HG03378 (cell line): ENCODE data around the gene UMAD1.
"Not testable (repeated sequence)": the region's sequence is repeated elsewhere in the genome, so short reads cannot be mapped to it uniquely, and the experiment has no call there.

Experiments used
- ATAC-seq: cut with Tn5 transposase; IDR thresholded peaks from one replicate; pipeline ENCODE4 v1.9.1; 2021; ENCODE audit warnings: mild to moderate bottlenecking, moderate library complexity; ENCODE audit not compliant: unreplicated experiment

Gene UMAD1

DNA sequence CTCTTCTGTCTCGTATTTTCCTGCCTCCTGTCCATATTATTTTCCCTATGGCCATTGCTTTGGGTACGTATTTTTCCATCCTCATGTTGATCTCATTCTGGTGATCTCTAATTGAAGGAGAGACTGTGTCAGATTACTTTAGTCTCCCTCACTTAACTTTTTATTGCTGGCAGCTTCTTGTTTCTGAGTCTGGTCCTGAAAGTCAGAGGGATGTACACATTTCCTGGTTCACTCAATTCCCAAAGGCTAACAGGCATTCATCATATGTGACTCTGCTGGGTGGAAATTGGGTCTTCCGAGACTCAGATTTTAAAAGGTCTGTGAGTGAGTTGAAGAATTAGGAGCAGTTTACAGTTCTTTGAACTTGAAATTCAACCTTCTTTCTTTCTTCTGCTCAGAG is 10.9 kb downstream of the UMAD1 start:
- no peak for ATAC-seq

DNA sequence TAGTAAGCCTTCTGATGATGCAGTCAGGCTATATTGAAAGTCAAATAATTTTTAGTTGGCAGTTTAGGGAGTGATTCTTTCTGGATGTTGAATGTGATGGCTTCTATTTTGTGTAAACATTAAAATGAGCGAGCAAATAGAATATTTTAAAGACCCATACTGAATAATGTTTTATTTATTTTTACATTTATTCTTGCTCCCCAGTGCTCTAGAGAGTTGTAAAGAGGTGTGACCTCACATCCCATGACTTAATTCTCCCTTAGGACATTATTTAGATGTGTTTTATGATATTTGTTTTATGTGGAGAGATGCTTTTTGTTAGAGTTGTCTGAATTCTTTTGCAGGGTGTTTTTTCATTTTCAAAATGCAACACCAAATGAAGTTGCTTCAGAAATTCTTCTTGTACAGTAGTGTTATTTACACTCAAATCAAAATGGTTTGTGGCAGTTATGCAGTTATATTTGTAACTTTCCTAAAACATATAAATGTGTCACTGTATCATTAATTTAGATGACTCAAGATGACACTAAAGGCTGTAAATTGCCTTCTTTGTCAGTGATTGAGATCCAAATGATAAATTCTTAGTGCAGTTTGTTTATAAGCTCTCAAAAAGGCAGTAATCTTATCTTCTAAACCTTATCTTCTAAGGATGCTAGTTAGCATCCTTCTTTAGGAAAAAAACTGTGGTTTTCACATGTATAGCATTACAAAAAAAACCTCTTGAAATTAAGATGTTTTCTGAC is 12.4 kb downstream of the UMAD1 start:
- ATAC-seq, result no peak

DNA sequence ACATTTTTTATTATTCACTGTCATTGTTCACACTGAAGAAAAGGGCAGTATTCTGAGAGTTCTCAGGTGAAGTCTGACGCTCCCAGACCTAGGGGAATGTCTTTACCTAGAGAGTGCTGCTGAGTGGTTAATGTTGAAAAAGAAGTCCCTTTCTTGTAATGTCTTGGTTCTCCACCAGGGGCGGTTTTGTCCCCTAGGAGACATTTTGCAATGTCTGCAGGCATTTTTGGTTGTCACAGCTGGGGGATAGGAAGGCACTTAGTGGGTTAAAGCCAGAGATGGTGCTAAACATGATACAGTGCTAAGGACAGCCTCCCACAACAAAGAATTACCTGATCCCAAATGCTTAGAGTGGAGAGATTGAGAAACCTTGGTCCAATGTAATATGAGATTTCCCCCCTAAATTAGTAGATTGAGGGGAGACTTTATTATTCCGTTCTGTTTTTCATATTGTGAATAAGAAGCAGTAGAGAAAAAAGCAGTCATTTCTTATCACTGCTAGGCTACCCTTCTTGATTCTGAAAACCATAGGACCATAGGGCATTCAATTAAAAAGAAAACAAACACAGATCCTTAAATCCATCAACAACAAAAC is 13.1 kb downstream of the UMAD1 start:
- no peak for ATAC-seq

DNA sequence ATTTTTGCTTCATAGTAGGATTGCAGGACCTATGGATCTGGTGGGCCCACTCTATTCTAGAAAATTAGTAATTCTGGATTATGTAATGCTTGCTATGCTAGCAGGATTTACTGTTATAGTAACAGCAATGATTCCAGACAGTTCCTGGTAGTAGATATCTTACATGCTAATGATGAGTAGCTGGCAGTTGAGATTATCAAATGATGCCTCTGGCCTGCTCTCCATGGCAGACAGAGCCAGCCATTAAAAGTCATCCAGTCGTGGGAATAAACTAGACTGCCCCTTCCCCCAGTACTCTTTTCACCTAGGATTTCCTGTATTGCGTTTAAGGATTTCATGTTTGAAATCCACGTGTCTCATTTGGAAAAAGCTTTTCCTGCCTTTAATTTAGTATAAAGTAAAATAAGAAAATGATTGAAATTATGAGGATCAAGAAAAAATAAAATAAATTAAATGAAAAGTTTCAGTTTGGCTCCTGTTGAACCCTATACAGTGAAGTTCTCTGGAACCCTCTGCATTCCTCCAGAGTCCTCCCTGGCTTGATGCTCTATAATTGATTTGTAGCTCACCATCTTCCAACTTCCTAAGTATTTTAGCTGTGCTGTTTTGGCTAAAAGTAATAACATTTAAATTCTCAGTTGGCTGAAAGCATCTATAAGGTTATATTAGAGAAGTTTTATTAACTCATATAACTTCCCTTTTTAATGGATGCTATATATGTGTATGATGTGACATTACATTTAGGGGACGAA is 14.6 kb downstream of the UMAD1 start:
- no peak for ATAC-seq

DNA sequence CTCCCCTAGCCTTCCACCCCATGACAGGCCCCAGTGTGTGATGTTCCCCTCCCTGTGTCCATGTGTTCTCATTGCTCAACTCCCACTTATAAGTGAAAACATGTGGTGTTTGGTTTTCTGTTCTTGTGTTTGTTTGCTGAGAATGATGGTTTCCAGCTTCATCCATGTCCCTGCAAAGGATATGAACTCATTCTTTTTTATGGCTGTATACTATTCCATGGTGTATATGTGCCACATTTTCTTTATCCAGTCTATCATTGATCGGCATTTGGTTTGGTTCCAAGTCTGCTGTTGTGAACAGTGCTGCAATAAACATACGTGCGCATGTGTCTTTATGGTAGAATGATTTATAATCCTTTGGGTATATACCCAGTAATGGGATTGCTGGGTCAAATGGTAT is 15.9 kb downstream of the UMAD1 start:
- ATAC-seq, result not testable (repeated sequence)

DNA sequence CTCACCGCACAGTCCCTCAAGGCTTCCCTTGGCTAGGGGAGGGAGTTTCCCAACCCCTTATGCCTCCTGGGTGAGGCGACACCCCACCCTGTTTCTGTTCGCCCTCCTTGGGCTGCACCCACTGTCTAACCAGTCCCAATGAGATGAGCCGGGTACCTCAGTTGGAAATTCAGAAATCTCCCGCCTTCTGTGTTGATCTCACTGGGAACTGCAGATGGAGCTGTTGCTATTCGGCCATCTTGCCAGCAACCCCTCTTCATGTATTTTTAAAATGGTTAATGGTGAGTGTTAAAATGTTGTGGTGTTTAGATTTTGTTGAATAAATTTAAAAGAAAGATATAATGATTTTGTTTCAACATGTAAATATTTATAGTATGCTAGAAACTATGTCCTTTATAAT is 22.0 kb downstream of the UMAD1 start:
- ATAC-seq, result no peak

DNA sequence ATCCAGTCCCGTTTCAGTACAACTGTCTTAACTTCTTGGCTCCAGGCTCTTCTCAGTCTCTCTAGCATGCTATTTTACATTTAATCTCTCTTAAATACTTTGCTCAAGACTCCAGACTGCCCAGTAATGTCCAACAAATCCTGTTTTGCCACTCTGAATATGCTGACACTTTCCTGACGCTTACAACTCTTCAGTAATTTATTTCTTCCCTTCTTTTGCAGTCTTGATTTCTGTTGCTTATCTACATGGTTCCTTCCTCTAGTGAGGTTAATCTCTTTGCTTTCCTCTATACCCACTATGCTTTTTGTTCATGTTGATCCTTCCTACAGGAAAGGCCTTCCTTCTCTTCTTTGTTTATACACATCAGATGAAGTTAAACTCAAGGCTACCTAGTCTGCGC is 23.7 kb downstream of the UMAD1 start:
- no peak for ATAC-seq

DNA sequence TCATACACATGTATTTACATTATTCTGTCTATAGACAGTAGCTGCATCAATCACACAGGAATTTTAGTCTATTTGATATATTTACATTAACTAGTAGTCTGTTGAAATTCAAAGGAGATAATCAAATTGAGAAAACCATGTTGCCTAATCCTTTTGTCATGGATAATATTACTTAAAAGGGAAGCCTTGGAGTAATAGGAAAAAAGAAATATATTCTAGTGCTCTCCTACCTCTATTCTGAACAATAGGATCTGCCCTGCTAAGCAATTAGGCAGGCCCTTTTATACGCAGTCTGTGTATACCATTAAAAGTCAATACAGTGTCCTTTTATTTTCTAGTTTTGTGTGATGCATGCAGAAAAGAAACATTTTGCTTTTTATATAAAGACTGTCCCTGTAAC is 24.5 kb downstream of the UMAD1 start:
- no peak for ATAC-seq

DNA sequence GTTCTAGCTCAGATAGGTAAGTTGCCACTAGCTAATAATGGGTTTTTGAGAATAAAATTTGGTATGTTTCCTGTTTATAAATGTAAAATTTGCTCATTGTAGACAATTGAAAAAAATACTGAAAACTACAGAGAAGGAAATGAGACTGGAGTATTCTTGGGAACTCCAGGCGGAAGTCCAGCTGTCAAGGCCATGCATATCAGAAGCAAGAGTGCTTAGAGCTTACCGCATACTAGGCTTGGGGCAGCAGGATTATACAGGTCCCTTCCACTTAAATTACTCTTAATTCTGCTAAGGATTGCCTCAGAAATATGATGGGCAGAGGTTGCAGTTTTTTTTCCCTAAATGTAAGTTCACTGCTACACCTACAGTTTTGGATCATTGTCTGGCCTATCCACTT is 26.6 kb downstream of the UMAD1 start:
- no peak for ATAC-seq

DNA sequence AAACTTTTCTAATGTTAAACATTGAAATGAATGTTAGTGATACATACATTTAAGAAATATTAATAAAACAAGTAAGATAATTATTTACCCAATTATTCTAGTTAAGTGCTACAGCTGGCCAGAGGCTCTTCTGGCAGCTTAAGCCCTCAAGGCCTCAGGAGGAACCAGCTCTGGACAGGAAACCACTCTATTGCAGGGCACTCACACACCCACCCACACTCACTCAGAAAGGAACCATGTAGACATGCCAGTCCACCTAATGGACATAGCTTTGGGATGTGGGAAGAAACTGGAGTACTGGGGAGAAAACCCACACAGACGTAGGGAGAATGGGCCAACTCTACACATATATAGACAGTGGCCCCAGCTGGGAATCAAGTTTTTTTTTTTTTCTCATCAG is 28.2 kb downstream of the UMAD1 start:
- ATAC-seq, result no peak

DNA sequence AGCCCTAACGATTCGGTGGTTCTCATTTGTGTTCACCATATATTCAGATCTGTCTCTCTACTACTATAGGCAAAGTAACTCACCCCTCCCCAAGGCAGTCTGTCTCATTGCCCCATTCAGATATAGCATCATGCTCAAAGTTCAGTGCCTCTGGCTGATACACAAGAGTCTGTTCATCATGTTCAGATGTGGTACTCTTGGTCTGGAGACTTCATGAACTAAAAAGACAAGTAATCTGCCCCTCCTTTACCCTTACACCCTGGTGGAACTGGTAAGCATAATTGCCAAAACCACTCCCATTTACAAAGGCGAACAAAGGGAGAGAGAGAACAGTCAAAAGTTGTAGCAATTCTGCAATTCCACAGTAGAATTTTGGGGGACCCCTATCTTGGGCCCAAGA is 29.9 kb downstream of the UMAD1 start:
- no peak for ATAC-seq

DNA sequence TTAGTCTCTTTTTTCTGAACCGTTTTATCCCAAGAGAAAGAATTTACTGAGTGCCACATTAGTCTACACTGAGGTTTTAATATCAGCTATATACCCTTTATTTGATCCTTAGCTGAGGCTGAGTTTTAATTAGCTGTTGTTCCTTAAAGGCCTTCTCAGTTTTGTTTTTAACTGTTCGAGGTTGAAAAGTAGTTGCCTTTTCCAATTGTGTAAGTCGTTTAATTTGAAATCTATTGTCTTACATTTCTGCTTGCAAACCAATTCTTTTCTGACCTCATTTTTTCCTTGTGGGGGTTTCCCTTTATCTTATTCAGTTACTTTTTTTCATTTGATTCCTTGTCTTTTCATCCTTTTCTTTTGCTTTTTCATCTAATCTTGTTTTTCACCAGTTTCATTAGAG is 30.8 kb downstream of the UMAD1 start:
- no peak for ATAC-seq

DNA sequence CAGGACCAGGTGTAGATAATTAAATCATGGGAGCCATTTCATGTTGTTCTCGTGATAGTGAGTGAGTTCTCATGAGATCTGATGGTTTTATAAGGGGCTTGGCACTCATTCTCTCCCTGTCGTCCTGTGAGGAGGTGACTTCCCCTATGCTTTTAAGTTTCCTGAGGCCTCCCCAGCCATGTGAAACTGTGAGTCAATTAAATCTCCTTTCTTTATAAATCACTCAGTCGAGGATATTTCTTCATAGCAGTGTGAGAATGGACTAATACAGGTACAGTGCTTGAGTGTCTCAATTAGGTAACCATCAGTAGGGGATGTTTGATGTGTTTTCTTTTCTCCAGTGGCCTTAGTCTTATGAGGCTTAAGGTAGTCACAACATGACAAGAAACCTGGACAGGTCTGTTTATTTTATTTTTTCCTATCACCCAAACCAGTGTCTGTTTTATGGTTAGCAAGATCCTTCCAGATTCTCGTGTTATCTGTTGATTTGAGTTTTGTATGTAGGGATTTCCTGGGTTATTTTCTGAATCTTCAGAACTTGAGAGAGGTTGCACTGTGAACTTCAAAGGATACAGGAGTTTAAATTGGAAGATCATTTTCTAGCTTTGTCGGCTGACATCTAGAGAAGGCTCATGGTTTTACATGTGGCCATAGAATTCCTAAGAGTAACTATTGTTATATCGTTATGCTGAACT is 32.1 kb downstream of the UMAD1 start:
- ATAC-seq, result no peak

DNA sequence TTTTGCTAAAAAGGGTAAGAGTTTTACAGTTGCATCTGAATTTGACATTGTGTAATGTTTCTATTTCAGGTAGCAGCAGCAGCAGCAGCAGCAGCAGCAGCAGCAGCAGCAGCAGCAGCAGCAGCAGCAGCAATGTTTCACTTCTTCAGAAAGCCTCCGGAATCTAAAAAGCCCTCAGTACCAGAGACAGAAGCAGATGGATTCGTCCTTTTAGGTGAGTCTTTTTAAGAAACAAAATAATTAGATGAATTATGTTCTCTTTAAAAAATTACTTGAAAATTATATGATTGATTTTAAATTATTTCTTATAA is 32.6 kb downstream of the UMAD1 start:
- no peak for ATAC-seq

DNA sequence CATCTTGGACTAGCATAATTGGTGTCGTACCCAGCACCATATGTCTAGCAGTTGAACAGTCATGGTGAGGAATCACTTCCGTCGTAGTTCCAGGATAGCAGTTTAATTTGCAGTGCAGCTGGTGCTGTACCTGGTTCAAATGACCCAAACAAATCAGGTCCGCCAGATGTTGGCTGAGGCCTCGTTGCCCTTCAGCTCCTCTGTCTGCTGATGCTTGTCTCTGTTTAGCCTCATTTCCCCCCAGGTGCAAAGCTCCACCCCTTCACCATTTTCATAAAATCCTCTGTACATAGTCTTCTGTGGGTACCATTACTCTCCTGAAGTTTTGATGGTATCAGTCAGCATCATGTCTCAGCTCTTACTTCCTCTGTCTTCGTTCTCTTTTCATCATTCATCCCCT is 35.1 kb downstream of the UMAD1 start:
- ATAC-seq, result no peak

DNA sequence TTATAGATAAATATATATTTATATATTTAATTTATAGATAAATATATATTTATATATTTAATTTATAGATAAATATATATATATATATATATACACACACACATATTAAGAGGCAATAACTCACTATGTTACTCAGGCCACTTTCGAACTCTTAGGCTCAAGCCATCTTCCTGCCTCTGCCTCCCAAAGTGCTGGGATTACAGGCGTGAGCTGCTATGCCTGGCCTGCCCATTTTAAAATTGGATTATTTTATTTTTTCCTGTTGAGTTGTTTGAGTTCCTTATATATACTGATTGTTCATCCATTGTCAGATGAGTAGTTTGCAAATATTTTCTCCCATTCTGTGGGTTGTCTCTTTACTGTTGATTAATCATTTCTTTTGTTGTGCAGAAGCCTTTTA is 39.1 kb downstream of the UMAD1 start:
- ATAC-seq, result not testable (repeated sequence)

DNA sequence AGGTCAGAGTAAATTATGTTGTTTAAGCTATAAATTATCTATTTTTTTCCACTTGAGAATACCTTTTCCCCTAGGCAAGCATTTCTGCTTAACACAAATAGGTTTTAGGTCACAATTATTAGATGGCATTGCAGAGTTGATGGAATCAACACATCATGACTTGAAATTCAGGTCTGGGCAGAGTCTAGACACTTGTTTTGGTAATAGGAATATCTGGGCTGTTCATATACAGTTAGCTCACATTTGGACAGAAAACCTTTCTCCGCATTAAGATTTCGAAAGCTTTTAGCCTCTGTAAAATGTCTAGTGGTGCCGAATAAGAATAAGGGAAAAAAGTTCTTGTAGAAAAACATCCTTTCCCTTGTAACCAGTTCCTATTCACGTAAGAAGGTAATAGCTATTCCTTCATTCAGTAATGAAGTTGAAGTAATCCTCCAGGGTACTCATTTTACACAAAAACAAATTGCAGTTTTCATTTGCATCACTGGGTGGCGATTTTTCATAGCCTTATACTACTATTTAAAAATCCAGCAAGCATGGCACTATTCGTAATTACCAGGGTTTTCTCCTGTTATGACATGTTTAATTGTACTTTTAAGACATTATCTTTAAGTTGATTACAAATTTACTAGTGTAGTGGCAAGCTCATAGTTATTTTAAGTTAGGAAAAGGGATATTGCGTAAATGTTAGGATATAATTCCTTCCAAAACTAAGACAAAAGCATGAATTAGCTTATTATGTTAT is 40.8 kb downstream of the UMAD1 start:
- no peak for ATAC-seq

DNA sequence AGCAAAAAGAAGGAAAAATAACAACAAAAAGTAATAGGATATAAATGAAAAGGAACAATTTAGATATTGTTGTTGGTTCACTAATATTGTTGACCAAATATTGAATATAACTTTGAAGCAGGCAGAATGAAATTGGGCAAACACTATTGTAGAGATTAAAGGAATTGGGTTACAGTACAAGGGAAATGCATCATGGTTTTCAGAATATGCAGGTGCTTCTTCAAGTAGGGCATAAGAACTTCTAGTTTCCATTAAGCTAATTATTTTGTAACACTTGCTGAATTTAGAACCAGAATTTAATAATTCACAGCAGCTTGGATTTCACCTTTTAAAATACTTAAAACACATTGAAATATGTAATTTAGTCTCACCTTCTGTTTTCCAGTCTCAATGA is 41.4 kb downstream of the UMAD1 start:
- no peak for ATAC-seq

DNA sequence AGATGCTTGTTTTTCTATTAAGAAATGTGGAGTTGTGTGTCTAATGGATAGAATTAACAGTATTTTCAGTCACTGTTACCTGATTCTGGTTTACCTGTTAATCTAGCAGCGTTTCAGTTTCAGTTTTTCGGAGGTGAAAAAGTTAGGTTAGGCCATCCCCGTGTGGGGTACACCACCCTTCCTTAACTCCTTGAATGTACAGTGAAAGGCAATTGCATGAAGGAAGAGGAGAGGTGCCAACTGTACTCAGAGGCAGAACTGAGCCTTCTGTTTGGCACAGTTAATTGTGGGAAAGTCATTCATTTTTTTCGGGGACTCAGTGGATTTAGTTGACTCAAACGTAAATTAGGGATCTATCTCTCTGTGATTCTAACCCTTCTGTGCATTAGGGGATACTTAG is 42.3 kb downstream of the UMAD1 start:
- no peak for ATAC-seq

DNA sequence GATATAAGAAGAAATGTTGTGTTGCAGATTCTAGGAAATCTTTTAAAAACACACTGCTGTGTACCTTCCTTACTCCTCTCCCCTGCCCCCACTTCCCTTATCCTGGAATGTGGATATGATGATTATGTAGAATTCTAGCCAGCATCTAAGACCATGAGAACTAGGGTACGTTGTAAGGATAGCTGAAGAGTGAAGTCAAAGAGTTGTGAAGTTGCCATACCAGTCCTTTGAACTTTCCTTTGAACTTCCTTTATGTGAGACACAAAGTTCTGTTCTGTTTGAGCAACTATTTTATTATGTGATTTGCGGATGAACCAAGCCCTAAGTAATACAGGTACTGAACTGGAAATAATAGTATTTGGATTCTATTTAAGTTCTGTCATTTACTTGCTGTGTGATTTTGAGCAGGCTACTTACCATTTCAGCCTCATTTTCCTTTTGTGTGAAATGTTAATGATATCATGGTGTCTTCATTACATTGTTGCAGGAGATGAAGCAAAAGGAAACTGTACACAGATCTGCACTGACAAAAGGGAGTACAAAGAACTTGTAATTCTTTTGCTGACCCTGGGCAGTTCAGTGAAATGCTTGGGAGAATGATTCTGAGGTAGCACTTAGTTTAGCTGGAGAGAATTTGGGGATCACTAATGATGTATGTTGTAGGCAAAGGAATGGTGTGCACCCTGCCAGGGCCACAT is 46.4 kb downstream of the UMAD1 start:
- no peak for ATAC-seq

DNA sequence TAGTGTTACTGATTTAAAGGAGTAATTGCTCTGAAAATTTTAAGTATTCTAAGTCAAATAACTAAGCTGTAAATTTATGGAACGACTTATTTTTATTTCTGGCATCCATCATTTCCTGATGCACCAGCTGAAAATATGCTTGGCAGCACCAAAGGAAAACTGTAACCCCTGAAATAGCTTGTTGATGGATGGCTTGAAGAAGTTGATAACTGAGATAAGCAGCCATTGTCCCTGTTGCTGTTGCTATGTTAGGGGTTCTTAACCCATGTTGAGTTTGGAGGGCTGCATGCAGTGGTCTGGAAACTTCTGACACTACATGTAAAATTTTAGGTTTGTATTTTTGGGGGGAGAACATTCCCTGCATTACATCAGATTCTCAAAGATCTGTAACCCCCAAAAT is 47.2 kb downstream of the UMAD1 start:
- ATAC-seq, result no peak
